Choroid plexus epithelial cell (primary cell): Measurements from ENCODE around the gene RAB11FIP3.

Experiments
- DNase-seq: peaks from one replicate; pipeline ENCODE4 v3.0.0-alpha.2; 2010; ENCODE audit warnings: low read depth
- H3K4me3 ChIP-seq: 2 replicates; pipeline ENCODE4 v1.5.1; 2011; ENCODE audit warnings: low read depth, mild to moderate bottlenecking, control low read depth, low read length, moderate library complexity
- CTCF ChIP-seq: conservative IDR thresholded peaks from 2 replicates; pipeline ENCODE4 v1.5.1; 2011; ENCODE audit warnings: low read depth, mild to moderate bottlenecking, control low read depth, inconsistent platforms, low read length, moderate library complexity

The RAB11FIP3 gene

GRCh38 chr16:397135-397661, 28.3 kb upstream of the RAB11FIP3 start, which contains the start of gene NME4:
TSS of gene NME4 (plus strand) at chr16:397199. CDS start at chr16:397223, 24 bp downstream.
- DNase-seq: peak; percentile 28
- H3K4me3 ChIP-seq: peak within 1 kb of the TSS; percentile 62
- TF ChIP-seq CTCF: no peak

GRCh38 chr16:397736-398332, 27.6 kb upstream of the RAB11FIP3 start:
- DNase-seq: peak; percentile 52
- H3K4me3 ChIP-seq: peak overlapping the region; percentile 13
- TF ChIP-seq CTCF: peak; percentile 47

GRCh38 chr16:398561-399339, 26.7 kb upstream of the RAB11FIP3 start:
- no peak for TF ChIP-seq CTCF
- H3K4me3 ChIP-seq: no peak overlapping the region
- no peak for DNase-seq

- H3K4me3 ChIP-seq: no peak overlapping the region
- no peak for TF ChIP-seq CTCF
- no peak for DNase-seq
Measured at GRCh38 chr16:399340-400019, 26.0 kb upstream of the RAB11FIP3 start.

- TF ChIP-seq CTCF: no peak
- DNase-seq: no peak
- H3K4me3 ChIP-seq: peak overlapping the region; percentile 88
Measured at GRCh38 chr16:400061-400591, 25.3 kb upstream of the RAB11FIP3 start.

- peak; percentile 92 for DNase-seq
- TF ChIP-seq CTCF: peak; percentile 37
- peak within 1 kb of the TSS; percentile 88 for H3K4me3 ChIP-seq
Measured at GRCh38 chr16:401468-402348, 23.7 kb upstream of the RAB11FIP3 start, which contains the start of gene DECR2. TSS of gene DECR2 (plus strand) at chr16:401885. CDS start at chr16:401964, 79 bp downstream.
